SU-DHL-6 (cell line): Measurements from ENCODE around the gene ZNF365.
"Not testable (repeated sequence)": the region's sequence is repeated elsewhere in the genome, so short reads cannot be mapped to it uniquely, and the experiment has no call there.

Experiments used
- EZH2phosphoT487 ChIP-seq: fragments of 200-600 bp; sonication (generic), shearing (Covaris generic); conservative IDR thresholded peaks from 2 replicates; pipeline ENCODE4 v1.6.1; 2018; ENCODE audit warnings: mild to moderate bottlenecking, antibody characterized with exemption, low read length, moderate library complexity, mixed read lengths
- TF ChIP-seq, protein P1 (sequence below): fragments of 200-600 bp; sonication (generic); IDR thresholded peaks from one replicate; pipeline ENCODE4 v1.5.1; 2017; ENCODE audit warnings: antibody characterized with exemption, mild to moderate bottlenecking, low read length, moderate library complexity; ENCODE audit not compliant: insufficient read depth, poor library complexity, severe bottlenecking

DNA sequence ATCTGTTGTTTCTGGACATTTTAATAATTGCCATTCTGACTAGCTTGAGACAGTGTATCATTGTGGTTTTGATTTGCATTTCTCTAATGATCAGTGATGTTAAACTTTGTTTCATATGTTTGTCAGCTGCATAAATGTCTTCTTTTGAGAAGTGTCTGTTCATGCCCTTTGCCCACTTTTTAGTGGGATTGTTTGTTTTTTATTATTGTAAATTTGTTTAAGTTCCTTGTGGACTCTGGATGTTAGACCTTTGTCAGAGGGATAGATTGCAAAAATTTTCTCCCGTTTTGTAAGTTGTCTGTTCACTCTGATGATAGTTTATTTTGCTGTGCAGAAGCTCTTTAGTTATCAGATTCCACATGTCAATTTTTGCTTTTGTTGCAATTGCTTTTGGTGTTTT is 36.8 kb downstream of the ZNF365 start:
- TF ChIP-seq, protein P1, sequence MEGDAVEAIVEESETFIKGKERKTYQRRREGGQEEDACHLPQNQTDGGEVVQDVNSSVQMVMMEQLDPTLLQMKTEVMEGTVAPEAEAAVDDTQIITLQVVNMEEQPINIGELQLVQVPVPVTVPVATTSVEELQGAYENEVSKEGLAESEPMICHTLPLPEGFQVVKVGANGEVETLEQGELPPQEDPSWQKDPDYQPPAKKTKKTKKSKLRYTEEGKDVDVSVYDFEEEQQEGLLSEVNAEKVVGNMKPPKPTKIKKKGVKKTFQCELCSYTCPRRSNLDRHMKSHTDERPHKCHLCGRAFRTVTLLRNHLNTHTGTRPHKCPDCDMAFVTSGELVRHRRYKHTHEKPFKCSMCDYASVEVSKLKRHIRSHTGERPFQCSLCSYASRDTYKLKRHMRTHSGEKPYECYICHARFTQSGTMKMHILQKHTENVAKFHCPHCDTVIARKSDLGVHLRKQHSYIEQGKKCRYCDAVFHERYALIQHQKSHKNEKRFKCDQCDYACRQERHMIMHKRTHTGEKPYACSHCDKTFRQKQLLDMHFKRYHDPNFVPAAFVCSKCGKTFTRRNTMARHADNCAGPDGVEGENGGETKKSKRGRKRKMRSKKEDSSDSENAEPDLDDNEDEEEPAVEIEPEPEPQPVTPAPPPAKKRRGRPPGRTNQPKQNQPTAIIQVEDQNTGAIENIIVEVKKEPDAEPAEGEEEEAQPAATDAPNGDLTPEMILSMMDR: not testable (repeated sequence)
- not testable (repeated sequence) for TF ChIP-seq EZH2phosphoT487
